ENCODE measurements around the gene ENOX2. TPM values are rescaled to one million over a fixed set of nuclear protein-coding genes. Genes with fewer than 3 reads are reported as not detected.

The ENOX2 gene
- total and polyA plus RNA-seq, 2 of the 13 experiments (the other 11 are each of a cell fraction or from before 2014, with no cell fraction given), result 5.9 to 8.5 TPM

- TF ChIP-seq, protein P1, sequence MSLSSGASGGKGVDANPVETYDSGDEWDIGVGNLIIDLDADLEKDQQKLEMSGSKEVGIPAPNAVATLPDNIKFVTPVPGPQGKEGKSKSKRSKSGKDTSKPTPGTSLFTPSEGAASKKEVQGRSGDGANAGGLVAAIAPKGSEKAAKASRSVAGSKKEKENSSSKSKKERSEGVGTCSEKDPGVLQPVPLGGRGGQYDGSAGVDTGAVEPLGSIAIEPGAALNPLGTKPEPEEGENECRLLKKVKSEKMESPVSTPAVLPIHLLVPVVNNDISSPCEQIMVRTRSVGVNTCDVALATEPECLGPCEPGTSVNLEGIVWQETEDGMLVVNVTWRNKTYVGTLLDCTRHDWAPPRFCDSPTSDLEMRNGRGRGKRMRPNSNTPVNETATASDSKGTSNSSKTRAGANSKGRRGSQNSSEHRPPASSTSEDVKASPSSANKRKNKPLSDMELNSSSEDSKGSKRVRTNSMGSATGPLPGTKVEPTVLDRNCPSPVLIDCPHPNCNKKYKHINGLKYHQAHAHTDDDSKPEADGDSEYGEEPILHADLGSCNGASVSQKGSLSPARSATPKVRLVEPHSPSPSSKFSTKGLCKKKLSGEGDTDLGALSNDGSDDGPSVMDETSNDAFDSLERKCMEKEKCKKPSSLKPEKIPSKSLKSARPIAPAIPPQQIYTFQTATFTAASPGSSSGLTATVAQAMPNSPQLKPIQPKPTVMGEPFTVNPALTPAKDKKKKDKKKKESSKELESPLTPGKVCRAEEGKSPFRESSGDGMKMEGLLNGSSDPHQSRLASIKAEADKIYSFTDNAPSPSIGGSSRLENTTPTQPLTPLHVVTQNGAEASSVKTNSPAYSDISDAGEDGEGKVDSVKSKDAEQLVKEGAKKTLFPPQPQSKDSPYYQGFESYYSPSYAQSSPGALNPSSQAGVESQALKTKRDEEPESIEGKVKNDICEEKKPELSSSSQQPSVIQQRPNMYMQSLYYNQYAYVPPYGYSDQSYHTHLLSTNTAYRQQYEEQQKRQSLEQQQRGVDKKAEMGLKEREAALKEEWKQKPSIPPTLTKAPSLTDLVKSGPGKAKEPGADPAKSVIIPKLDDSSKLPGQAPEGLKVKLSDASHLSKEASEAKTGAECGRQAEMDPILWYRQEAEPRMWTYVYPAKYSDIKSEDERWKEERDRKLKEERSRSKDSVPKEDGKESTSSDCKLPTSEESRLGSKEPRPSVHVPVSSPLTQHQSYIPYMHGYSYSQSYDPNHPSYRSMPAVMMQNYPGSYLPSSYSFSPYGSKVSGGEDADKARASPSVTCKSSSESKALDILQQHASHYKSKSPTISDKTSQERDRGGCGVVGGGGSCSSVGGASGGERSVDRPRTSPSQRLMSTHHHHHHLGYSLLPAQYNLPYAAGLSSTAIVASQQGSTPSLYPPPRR (CRISPR knock-in tag; IDR thresholded peaks at IDR 0.05; ENCODE audit: borderline replicate concordance), result no peak
- no peak for TF ChIP-seq ZNF510 (CRISPR knock-in tag; IDR thresholded peaks at IDR 0.05; ENCODE audit: low read depth)
Measured at GRCh38 chrX:130649738-130650137, 253.3 kb downstream of the ENOX2 start (continued).

DNA sequence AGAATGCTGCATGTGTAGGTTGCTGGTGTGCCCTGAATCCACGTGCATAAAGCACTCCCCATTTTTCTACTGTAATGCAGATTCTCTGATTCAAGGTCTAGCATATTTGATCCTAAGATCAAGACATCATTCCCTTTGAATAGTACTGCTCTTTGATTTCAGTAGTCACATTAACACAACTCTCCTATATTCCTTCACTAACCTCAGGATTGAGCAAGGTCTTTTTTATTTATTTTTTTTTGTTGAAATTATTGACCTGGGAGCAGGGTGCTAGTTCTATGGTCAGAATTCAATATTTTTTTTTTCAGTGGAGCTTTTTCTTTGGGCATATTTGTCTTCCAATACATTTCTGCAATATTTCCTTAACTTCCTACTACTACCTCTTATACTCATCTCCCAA lies 255.5 kb downstream of the ENOX2 start:
- H3K4me2 ChIP-seq (ENCODE audit: low read depth, low read length), result no peak overlapping the region
- FAIRE-seq (no peak), ATAC-seq (no peak), DNase-seq (ENCODE audit: low spot score) (no peak)
- POLR2A ChIA-PET, result no interaction called here
- H3K4me3 ChIP-seq (replicated peaks in 1 of 3; ENCODE audit: insufficient read depth in 1 of 3, low read depth in 2 of 3, low read length in 3 of 3), result no peak overlapping the region
- no TSS peak for BruUV-seq (replicated peaks)
- H3K9me3 ChIP-seq (ENCODE audit: low read length), result no peaks in the 10 kb centered on the region
- in situ Hi-C loops (cut with HindIII; ENCODE audit: extremely low pct_ligation_motif_present, low pct_unique_long_range_greater_than_20kb) (no loop called here), intact Hi-C loops (cut with micrococcal nuclease; ENCODE audit: unreplicated experiment) (no loop called here)
- H3K27ac ChIP-seq (ENCODE audit: extremely low read length, insufficient read depth, low read length), result no peak overlapping the region
- H2AFZ ChIP-seq (ENCODE audit: low read length), result no peak overlapping the region
- WGBS (ENCODE audit: low lambda C conversion rate), result no CpG with 5 or more reads among the region's 1 CpG
- H3K79me2 ChIP-seq (ENCODE audit: insufficient read depth, low read length), result no peaks in the 10 kb centered on the region
- peaks cover 8% of the 10 kb centered on the region for H3K4me1 ChIP-seq (ENCODE audit: insufficient read depth, low read length)
- no peaks in the 10 kb centered on the region for H3K36me3 ChIP-seq (replicated peaks in 1 of 2; ENCODE audit: control insufficient read depth in 1 of 2, insufficient read depth in 2 of 2, low read length in 2 of 2)
- H4K20me1 ChIP-seq (ENCODE audit: insufficient read depth, low read length), result no peaks in the 10 kb centered on the region
- CTCF ChIA-PET (ENCODE audit: low intra/inter-chr PET ratio, low total read pairs), result no interaction called here
- H3K9ac ChIP-seq (ENCODE audit: insufficient read depth, low read depth, low read length), result no peak overlapping the region
- no peaks in the 10 kb centered on the region for H3K27me3 ChIP-seq (ENCODE audit: control insufficient read depth in 1 of 2, insufficient read depth in 2 of 2, low read length in 2 of 2)
- TF ChIP-seq ZFP37 (CRISPR knock-in tag; IDR thresholded peaks at IDR 0.05; ENCODE audit: borderline replicate concordance), result no peak
- TF ChIP-seq, protein P2, sequence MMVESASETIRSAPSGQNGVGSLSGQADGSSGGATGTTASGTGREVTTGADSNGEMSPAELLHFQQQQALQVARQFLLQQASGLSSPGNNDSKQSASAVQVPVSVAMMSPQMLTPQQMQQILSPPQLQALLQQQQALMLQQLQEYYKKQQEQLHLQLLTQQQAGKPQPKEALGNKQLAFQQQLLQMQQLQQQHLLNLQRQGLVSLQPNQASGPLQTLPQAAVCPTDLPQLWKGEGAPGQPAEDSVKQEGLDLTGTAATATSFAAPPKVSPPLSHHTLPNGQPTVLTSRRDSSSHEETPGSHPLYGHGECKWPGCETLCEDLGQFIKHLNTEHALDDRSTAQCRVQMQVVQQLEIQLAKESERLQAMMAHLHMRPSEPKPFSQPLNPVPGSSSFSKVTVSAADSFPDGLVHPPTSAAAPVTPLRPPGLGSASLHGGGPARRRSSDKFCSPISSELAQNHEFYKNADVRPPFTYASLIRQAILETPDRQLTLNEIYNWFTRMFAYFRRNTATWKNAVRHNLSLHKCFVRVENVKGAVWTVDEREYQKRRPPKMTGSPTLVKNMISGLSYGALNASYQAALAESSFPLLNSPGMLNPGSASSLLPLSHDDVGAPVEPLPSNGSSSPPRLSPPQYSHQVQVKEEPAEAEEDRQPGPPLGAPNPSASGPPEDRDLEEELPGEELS (CRISPR knock-in tag; IDR thresholded peaks at IDR 0.05), result no peak
- TF ChIP-seq HBP1 (CRISPR knock-in tag; IDR thresholded peaks at IDR 0.05; ENCODE audit: low read depth), result no peak
- no peak for TF ChIP-seq ZNF207 (IDR thresholded peaks at IDR 0.05; ENCODE audit: borderline replicate concordance)
- TF ChIP-seq ZNF335 (CRISPR knock-in tag; IDR thresholded peaks at IDR 0.05), result no peak
- TF ChIP-seq SMARCE1 (IDR thresholded peaks at IDR 0.05; ENCODE audit: borderline replicate concordance), result no peak
- TF ChIP-seq FOXK1 (CRISPR knock-in tag; IDR thresholded peaks at IDR 0.05; ENCODE audit: borderline replicate concordance, low read depth), result no peak
- TF ChIP-seq ZNF232 (CRISPR knock-in tag; IDR thresholded peaks at IDR 0.05; ENCODE audit: borderline replicate concordance), result no peak
- TF ChIP-seq ZNF549 (CRISPR knock-in tag; IDR thresholded peaks at IDR 0.05), result no peak
- TF ChIP-seq ARHGAP35 (CRISPR knock-in tag; IDR thresholded peaks at IDR 0.05; ENCODE audit: borderline replicate concordance), result no peak
- TF ChIP-seq LRRFIP1 (CRISPR knock-in tag; conservative IDR thresholded peaks at IDR 0.05), result no peak

Data from HepG2 (cell line).